Neural progenitor cell (in vitro differentiated cells): ENCODE measurements around the gene ZNF451.

Experiments
- EZH2 ChIP-seq: fragments of 200-600 bp; sonication (generic); IDR thresholded peaks from 2 replicates; pipeline ENCODE4 v1.6.1; 2017; ENCODE audit warnings: antibody characterized with exemption, mild to moderate bottlenecking, moderate library complexity
- TF ChIP-seq, protein P1 (sequence below): fragments of 200-600 bp; sonication (generic); IDR thresholded peaks from 2 replicates; pipeline ENCODE4 v1.5.1; 2017; ENCODE audit warnings: antibody characterized with exemption, mild to moderate bottlenecking

DNA sequence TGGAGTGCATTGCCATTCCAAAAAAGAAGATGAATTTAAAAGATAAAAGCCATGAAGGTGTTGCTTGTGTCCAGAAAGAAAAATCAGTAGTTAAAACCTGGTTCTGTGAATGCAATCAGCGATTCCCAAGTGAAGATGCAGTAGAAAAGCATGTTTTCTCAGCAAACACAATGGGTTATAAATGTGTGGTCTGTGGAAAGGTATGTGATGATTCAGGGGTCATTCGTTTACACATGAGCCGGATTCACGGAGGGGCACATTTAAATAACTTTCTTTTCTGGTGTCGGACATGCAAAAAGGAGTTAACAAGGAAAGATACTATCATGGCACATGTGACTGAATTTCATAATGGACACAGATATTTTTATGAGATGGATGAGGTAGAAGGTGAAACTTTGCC lies 57.4 kb downstream of the ZNF451 start:
- no peak for TF ChIP-seq EZH2
- TF ChIP-seq, protein P1, sequence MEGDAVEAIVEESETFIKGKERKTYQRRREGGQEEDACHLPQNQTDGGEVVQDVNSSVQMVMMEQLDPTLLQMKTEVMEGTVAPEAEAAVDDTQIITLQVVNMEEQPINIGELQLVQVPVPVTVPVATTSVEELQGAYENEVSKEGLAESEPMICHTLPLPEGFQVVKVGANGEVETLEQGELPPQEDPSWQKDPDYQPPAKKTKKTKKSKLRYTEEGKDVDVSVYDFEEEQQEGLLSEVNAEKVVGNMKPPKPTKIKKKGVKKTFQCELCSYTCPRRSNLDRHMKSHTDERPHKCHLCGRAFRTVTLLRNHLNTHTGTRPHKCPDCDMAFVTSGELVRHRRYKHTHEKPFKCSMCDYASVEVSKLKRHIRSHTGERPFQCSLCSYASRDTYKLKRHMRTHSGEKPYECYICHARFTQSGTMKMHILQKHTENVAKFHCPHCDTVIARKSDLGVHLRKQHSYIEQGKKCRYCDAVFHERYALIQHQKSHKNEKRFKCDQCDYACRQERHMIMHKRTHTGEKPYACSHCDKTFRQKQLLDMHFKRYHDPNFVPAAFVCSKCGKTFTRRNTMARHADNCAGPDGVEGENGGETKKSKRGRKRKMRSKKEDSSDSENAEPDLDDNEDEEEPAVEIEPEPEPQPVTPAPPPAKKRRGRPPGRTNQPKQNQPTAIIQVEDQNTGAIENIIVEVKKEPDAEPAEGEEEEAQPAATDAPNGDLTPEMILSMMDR: no peak
